GM23338 (cell line): ENCODE results near the gene TTLL5. TPM values are rescaled to one million over a fixed set of nuclear protein-coding genes. Genes with fewer than 3 reads are reported as not detected.

Experiments used
- ATAC-seq: fragments of 200-7000 bp; cut with Tn5 transposase; 3 replicates; pipeline ENCODE4 v1.9.1; 2020
- DNase-seq: peaks from one replicate; pipeline ENCODE4 v3.0.0-alpha.2; 2015; ENCODE audit warnings: low spot score
- H2AFZ ChIP-seq: fragments of 200-600 bp; sonication (generic); 2 replicates; pipeline ENCODE4 v1.8.0; 2016; ENCODE audit warnings: antibody characterized with exemption, mild to moderate bottlenecking, moderate library complexity
- H3F3A ChIP-seq: fragments of 200-600 bp; sonication (generic); replicated peaks from 2 replicates; pipeline ENCODE4 v1.8.0; 2017; ENCODE audit warnings: antibody characterized with exemption, mixed run types, low read depth
- H3K27ac ChIP-seq: fragments of 200-600 bp; sonication (generic); 2 replicates; pipeline ENCODE4 v1.6.1; 2016; ENCODE audit warnings: low read depth
- H3K27me3 ChIP-seq: fragments of 200-600 bp; sonication (generic); 2 replicates; pipeline ENCODE4 v1.8.0; 2016; ENCODE audit warnings: mild to moderate bottlenecking, mixed run types, moderate library complexity; ENCODE audit not compliant: insufficient read depth
- H3K36me3 ChIP-seq: fragments of 200-600 bp; sonication (generic); 2 replicates; pipeline ENCODE4 v1.8.0; 2016; ENCODE audit warnings: mild to moderate bottlenecking; ENCODE audit not compliant: insufficient read depth
- H3K4me1 ChIP-seq: fragments of 200-600 bp; sonication (generic); 2 replicates; pipeline ENCODE4 v1.8.0; 2016; ENCODE audit warnings: mild to moderate bottlenecking, moderate library complexity; ENCODE audit not compliant: insufficient read depth
- H3K4me2 ChIP-seq: fragments of 200-600 bp; sonication (generic); 2 replicates; pipeline ENCODE4 v1.7.1; 2017; ENCODE audit warnings: mixed run types
- H3K4me3 ChIP-seq: fragments of 200-600 bp; sonication (generic); 2 replicates; pipeline ENCODE4 v1.6.1; 2016; ENCODE audit warnings: mixed run types
- H3K79me2 ChIP-seq: fragments of 200-600 bp; sonication (generic); replicated peaks from 2 replicates; pipeline ENCODE4 v1.8.0; 2017; ENCODE audit warnings: mild to moderate bottlenecking; ENCODE audit not compliant: insufficient read depth
- H3K9me2 ChIP-seq: fragments of 200-600 bp; sonication (generic); 2 replicates; pipeline ENCODE4 v1.8.0; 2017; ENCODE audit not compliant: insufficient read depth
- H4K20me1 ChIP-seq: fragments of 200-600 bp; sonication (generic); replicated peaks from 2 replicates; pipeline ENCODE4 v1.8.0; 2017; ENCODE audit warnings: mild to moderate bottlenecking; ENCODE audit not compliant: insufficient read depth
- H3K27ac Mint-ChIP-seq: 2 replicates; pipeline ENCODE4 v1.8.0; 2020; ENCODE audit warnings: inconsistent platforms, mild to moderate bottlenecking, moderate library complexity, mixed read lengths
- H3K27me3 Mint-ChIP-seq: 3 replicates; pipeline ENCODE4 v1.8.0; 2022; ENCODE audit warnings: low read depth, mild to moderate bottlenecking, moderate library complexity, mixed read lengths, inconsistent platforms; ENCODE audit not compliant: insufficient read depth, poor library complexity
- H3K36me3 Mint-ChIP-seq: 3 replicates; pipeline ENCODE4 v1.8.0; 2021; ENCODE audit warnings: low read depth, mild to moderate bottlenecking, inconsistent platforms, moderate library complexity, mixed read lengths
- H3K4me1 Mint-ChIP-seq: 3 replicates; pipeline ENCODE4 v1.8.0; 2020; ENCODE audit warnings: mild to moderate bottlenecking, inconsistent platforms, mixed read lengths
- H3K4me3 Mint-ChIP-seq: 3 replicates; pipeline ENCODE4 v1.8.0; 2021; ENCODE audit warnings: moderate library complexity, mild to moderate bottlenecking, inconsistent platforms, mixed read lengths
- H3K9me3 Mint-ChIP-seq: 3 replicates; pipeline ENCODE4 v1.8.0; 2020; ENCODE audit warnings: moderate library complexity, mild to moderate bottlenecking, inconsistent platforms, mixed read lengths
- CREB1 ChIP-seq: fragments of 250-450 bp; sonication (Bioruptor Pico); IDR thresholded peaks from 2 replicates; pipeline ENCODE4 v1.5.0; 2020; ENCODE audit warnings: low read depth, mild to moderate bottlenecking, moderate library complexity
- EZH2 ChIP-seq: fragments of 200-600 bp; sonication (generic); IDR thresholded peaks from one replicate; pipeline ENCODE4 v1.8.0; 2017; ENCODE audit warnings: antibody characterized with exemption, mild to moderate bottlenecking, low read depth; ENCODE audit not compliant: unreplicated experiment
- EZH2phosphoT487 ChIP-seq: fragments of 200-600 bp; sonication (generic); IDR thresholded peaks from one replicate; pipeline ENCODE4 v1.8.1; 2018; ENCODE audit warnings: antibody characterized with exemption; ENCODE audit not compliant: unreplicated experiment
- JUNB ChIP-seq: IDR thresholded peaks from one replicate; pipeline ENCODE4 v1.6.1; 2016; ENCODE audit warnings: antibody characterized with exemption; ENCODE audit not compliant: unreplicated experiment
- ZNF462 ChIP-seq: fragments of 250-450 bp; sonication (Bioruptor Pico); IDR thresholded peaks from 2 replicates; pipeline ENCODE4 v1.5.0; 2020; ENCODE audit warnings: mild to moderate bottlenecking, moderate library complexity
- polyA plus RNA-seq: library from polyadenylated mRNA; unstranded; fragments of >200 nt; fragmentation: Nextera tagmentation; extraction: Ambion mirVana; gene quantifications from 2 replicates; pipeline ENCODE4 v1.2.1, GENCODE V29; 2016
- total RNA-seq: library from RNA; depleted of rRNA; stranded (reverse); fragments of >200 nt; shearing (Covaris generic); gene quantifications from 2 replicates; pipeline ENCODE4 v1.2.3, GENCODE V29; 2014
- TF ChIP-seq, protein P1 (sequence below): IDR thresholded peaks from 2 replicates; pipeline ENCODE4 v1.6.1; 2016; ENCODE audit warnings: antibody characterized with exemption

Gene TTLL5
- total and polyA plus RNA-seq, 2 experiments from 2014 or later, result 33.5 to 35.4 TPM

DNA sequence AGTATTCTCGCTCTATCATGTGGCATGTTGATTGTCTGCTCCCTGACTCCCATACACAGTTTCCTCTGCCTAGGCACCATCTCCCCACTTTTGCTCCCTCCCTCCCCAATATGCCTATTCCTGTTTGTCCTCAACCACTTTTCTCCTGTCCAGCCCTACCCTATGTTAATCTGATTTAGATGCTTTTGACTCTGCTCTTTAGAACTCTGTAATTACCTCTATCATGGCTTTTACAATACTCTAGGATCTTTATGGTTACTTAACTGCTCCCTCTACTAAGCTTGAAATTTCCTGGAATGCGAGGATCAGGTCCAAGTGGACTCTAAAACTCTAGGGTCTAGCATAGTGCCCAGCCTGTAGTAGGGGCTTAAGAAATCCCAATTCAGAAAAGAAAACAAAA lies 252.1 kb downstream of the TTLL5 start:
- H3K36me3 ChIP-seq, result no peaks in the 10 kb centered on the region
- no peak overlapping the region for H3K27ac ChIP-seq
- H3K27me3 ChIP-seq, result no peaks in the 10 kb centered on the region
- H3K27ac Mint-ChIP-seq, result no peak overlapping the region
- H3K4me3 ChIP-seq, result no peak overlapping the region
- H3K27me3 Mint-ChIP-seq, result peaks cover 6% of the 10 kb centered on the region
- no peaks in the 10 kb centered on the region for H3K36me3 Mint-ChIP-seq
- DNase-seq (no peak), ATAC-seq (no peak)
- H3K4me3 Mint-ChIP-seq, result no peak overlapping the region
- TF ChIP-seq, protein P1, sequence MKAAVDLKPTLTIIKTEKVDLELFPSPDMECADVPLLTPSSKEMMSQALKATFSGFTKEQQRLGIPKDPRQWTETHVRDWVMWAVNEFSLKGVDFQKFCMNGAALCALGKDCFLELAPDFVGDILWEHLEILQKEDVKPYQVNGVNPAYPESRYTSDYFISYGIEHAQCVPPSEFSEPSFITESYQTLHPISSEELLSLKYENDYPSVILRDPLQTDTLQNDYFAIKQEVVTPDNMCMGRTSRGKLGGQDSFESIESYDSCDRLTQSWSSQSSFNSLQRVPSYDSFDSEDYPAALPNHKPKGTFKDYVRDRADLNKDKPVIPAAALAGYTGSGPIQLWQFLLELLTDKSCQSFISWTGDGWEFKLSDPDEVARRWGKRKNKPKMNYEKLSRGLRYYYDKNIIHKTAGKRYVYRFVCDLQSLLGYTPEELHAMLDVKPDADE, result no peak
- TF ChIP-seq ZNF462, result no peak
- TF ChIP-seq EZH2, result no peak
- no peak for TF ChIP-seq JUNB
- TF ChIP-seq CREB1 (CRISPR knock-in tag), result no peak
- H3K9me2 ChIP-seq, result no peaks in the 10 kb centered on the region
- no peaks in the 10 kb centered on the region for H4K20me1 ChIP-seq
- H3K4me2 ChIP-seq, result no peak overlapping the region
- no peaks in the 10 kb centered on the region for H3F3A ChIP-seq
- no peak overlapping the region for H2AFZ ChIP-seq
- H3K4me1 Mint-ChIP-seq, result peaks cover 41% of the 10 kb centered on the region
- H3K79me2 ChIP-seq, result no peaks in the 10 kb centered on the region
- no peaks in the 10 kb centered on the region for H3K9me3 Mint-ChIP-seq
- H3K4me1 ChIP-seq, result peaks cover 33% of the 10 kb centered on the region

DNA sequence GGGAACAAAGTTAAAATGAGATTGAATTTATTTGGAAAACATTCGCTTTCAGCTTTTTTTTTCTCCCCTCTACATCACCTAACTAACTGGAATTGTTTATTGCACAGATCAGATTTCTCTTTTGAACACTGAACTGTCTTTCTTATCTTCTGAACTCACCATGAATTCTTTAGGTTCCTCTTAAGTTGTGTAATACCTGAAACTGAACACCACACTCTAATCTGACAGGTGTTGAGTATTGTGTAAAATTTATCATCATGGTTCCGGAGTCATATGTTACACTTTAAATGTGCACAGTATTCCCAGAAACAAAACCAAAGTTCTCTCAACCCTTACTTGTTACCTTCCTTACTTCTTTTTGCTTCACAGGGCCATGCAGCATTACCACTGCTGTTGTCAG lies 254.0 kb downstream of the TTLL5 start:
- Histone ChIP-seq H3F3A (no peaks in the 10 kb centered on the region), H2AFZ (no peak overlapping the region), H3K4me3 (no peak overlapping the region), H3K9me2 (no peaks in the 10 kb centered on the region), H3K79me2 (no peaks in the 10 kb centered on the region), H3K36me3 (no peaks in the 10 kb centered on the region), H4K20me1 (no peaks in the 10 kb centered on the region), H3K4me1 (peaks cover 29% of the 10 kb centered on the region), H3K27ac (no peak overlapping the region), H3K4me2 (no peak overlapping the region), H3K27me3 (no peaks in the 10 kb centered on the region)
- no peak overlapping the region for H3K27ac Mint-ChIP-seq
- H3K36me3 Mint-ChIP-seq, result peaks cover 3% of the 10 kb centered on the region; the same call in 1 of the 3 replicates
- no peaks in the 10 kb centered on the region for H3K9me3 Mint-ChIP-seq
- peaks cover 6% of the 10 kb centered on the region for H3K27me3 Mint-ChIP-seq
- ATAC-seq (no peak), DNase-seq (no peak)
- no peak overlapping the region for H3K4me3 Mint-ChIP-seq
- peaks cover 39% of the 10 kb centered on the region for H3K4me1 Mint-ChIP-seq
- no peak for TF ChIP-seq EZH2phosphoT487
- TF ChIP-seq ZNF462, result no peak
